Stimulated activated CD4-positive, alpha-beta T cell treated with anti-CD3 and anti-CD28 coated beads, Interleukin-15, amount 100 ng/mL, for 1 hour (primary cell): ENCODE measurements around the gene TTC7B.

Source experiments
- DNase-seq, 2 donors: peaks; one replicate each; pipeline ENCODE4 v3.0.0-alpha.2; 2020; ENCODE audit warnings: low read depth in 1 of 2, low spot score in 1 of 2

Gene TTC7B

GRCh38 chr14:90564496-90564895 lies 251.7 kb downstream of the TTC7B start:
- no peak for DNase-seq

- no peak for DNase-seq
Observed at GRCh38 chr14:90562652-90563051, 253.6 kb downstream of the TTC7B start.

GRCh38 chr14:90561920-90562319 lies 254.3 kb downstream of the TTC7B start:
- no peak for DNase-seq

- DNase-seq = no peak
Observed at GRCh38 chr14:90560991-90561390, 255.2 kb downstream of the TTC7B start.

GRCh38 chr14:90560558-90560957 lies 255.7 kb downstream of the TTC7B start:
- no peak for DNase-seq

- DNase-seq = no peak
Observed at GRCh38 chr14:90559811-90560492, 256.3 kb downstream of the TTC7B start.

GRCh38 chr14:90558983-90559590 lies 257.1 kb downstream of the TTC7B start:
- no peak for DNase-seq

GRCh38 chr14:90558041-90558982 lies 257.9 kb downstream of the TTC7B start:
- no peak for DNase-seq

- no peak for DNase-seq
Observed at GRCh38 chr14:90557516-90557915, 258.7 kb downstream of the TTC7B start.

GRCh38 chr14:90556666-90557450 lies 259.4 kb downstream of the TTC7B start:
- no peak for DNase-seq

GRCh38 chr14:90556012-90556477 lies 260.2 kb downstream of the TTC7B start:
- DNase-seq = no peak

- DNase-seq = no peak
Observed at GRCh38 chr14:90555126-90556011, 260.9 kb downstream of the TTC7B start.

- no peak for DNase-seq
Observed at GRCh38 chr14:90554341-90554740, 261.9 kb downstream of the TTC7B start.

- no peak for DNase-seq
Observed at GRCh38 chr14:90553921-90554336, 262.3 kb downstream of the TTC7B start.

GRCh38 chr14:90553298-90553920 lies 262.8 kb downstream of the TTC7B start:
- no peak for DNase-seq

GRCh38 chr14:90552465-90553297 lies 263.5 kb downstream of the TTC7B start:
- no peak for DNase-seq

GRCh38 chr14:90551733-90552464 lies 264.3 kb downstream of the TTC7B start:
- no peak for DNase-seq
